ENCODE data around the gene NCBP1.

The NCBP1 gene

DNA sequence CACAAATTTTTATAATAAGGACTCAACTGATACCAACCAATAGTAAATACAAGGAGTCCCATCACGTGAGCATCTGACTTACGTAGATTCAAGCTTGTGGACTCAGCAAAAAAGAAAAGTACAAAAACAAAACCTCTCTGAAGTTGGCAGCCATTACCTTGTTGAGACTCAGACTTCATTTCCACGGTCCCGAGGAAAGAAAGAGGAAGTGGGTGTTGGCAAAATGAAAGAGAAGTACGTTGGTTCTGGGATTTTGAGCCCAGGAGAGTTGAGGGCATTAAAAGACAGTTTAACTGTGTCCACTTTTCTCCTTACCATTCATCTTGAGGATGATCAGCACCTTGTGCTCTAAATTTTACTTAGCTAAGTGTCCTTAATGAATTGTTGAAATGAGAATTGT lies 26.7 kb downstream of the NCBP1 start:
- Histone ChIP-seq H3K4me1 (ENCODE audit: control insufficient read depth, insufficient read depth, low read length) (peaks cover 4% of the 10 kb centered on the region), H3K36me3 (ENCODE audit: control insufficient read depth, insufficient read depth, low read length) (peaks cover 13% of the 10 kb centered on the region), H3K9me3 (ENCODE audit: control insufficient read depth, low read length) (no peaks in the 10 kb centered on the region), H3K9ac (ENCODE audit: low read length) (no peak overlapping the region), H3K4me3 (ENCODE audit: low read length) (no peak overlapping the region), H3K27me3 (ENCODE audit: control insufficient read depth, insufficient read depth, low read length) (no peaks in the 10 kb centered on the region)

DNA sequence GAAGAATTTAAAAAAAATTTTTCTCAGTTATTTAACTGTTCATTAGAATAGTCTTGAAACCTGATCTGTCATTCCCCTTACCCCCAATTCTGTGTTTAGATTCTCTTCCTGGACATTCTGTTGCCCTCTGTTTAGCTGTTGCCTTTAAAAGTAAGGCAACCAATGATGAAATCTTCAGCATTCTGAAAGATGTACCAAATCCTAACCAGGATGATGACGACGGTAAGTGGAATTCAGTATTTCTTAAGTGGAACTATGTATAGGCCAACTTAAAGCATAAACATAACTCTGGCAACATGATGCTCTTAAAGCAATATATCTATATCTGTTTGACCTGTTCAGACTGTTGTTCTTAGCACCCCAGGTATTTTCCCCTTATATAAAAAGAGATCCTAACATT lies 27.2 kb downstream of the NCBP1 start:
- Histone ChIP-seq H3K9me3 (ENCODE audit: control insufficient read depth, low read length) (no peaks in the 10 kb centered on the region), H3K27me3 (ENCODE audit: control insufficient read depth, insufficient read depth, low read length) (no peaks in the 10 kb centered on the region), H3K4me3 (ENCODE audit: low read length) (no peak overlapping the region), H3K4me1 (ENCODE audit: control insufficient read depth, insufficient read depth, low read length) (peaks cover 4% of the 10 kb centered on the region), H3K9ac (ENCODE audit: low read length) (no peak overlapping the region), H3K36me3 (ENCODE audit: control insufficient read depth, insufficient read depth, low read length) (peaks cover 13% of the 10 kb centered on the region)

GRCh38 chr9:97665742-97666141 lies 32.1 kb downstream of the NCBP1 start:
- H3K4me3 ChIP-seq (ENCODE audit: low read length): no peak overlapping the region
- H3K4me1 ChIP-seq (ENCODE audit: control insufficient read depth, insufficient read depth, low read length): no peaks in the 10 kb centered on the region
- no peaks in the 10 kb centered on the region for H3K9me3 ChIP-seq (ENCODE audit: control insufficient read depth, low read length)
- H3K9ac ChIP-seq (ENCODE audit: low read length): no peak overlapping the region
- peaks cover 10% of the 10 kb centered on the region for H3K36me3 ChIP-seq (ENCODE audit: control insufficient read depth, insufficient read depth, low read length)
- H3K27me3 ChIP-seq (ENCODE audit: control insufficient read depth, insufficient read depth, low read length): no peaks in the 10 kb centered on the region

- no peaks in the 10 kb centered on the region for H3K27me3 ChIP-seq (ENCODE audit: control insufficient read depth, insufficient read depth, low read length)
- peaks cover 10% of the 10 kb centered on the region for H3K36me3 ChIP-seq (ENCODE audit: control insufficient read depth, insufficient read depth, low read length)
- H3K9me3 ChIP-seq (ENCODE audit: control insufficient read depth, low read length): no peaks in the 10 kb centered on the region
- no peaks in the 10 kb centered on the region for H3K4me1 ChIP-seq (ENCODE audit: control insufficient read depth, insufficient read depth, low read length)
- no peak overlapping the region for H3K4me3 ChIP-seq (ENCODE audit: low read length)
- H3K9ac ChIP-seq (ENCODE audit: low read length): no peak overlapping the region
These were observed 33.5 kb downstream of the NCBP1 start for GRCh38 chr9:97666907-97667686.

DNA sequence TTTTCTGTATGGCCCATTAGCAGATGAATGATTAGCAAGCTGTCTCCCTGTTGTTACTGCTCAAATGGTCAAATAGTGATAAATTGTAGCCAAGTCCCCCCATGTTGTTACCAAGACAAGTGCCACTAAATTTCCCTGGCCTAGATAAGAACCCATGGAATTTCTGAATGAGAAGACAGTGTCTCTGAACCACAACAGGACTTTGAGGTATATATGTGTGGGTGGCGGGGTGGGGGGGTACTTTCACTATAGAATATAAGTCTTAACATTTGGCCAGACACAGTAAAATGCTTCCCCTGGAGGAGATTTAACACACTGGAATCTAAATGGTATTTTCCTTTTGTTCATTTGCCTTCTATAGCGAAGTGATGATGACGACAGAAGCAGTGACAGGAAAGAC lies 34.9 kb downstream of the NCBP1 start:
- Histone ChIP-seq H3K9ac (ENCODE audit: low read length) (no peak overlapping the region), H3K9me3 (ENCODE audit: control insufficient read depth, low read length) (no peaks in the 10 kb centered on the region), H3K4me1 (ENCODE audit: control insufficient read depth, insufficient read depth, low read length) (no peaks in the 10 kb centered on the region), H3K36me3 (ENCODE audit: control insufficient read depth, insufficient read depth, low read length) (peaks cover 10% of the 10 kb centered on the region), H3K4me3 (ENCODE audit: low read length) (no peak overlapping the region), H3K27me3 (ENCODE audit: control insufficient read depth, insufficient read depth, low read length) (no peaks in the 10 kb centered on the region)

GRCh38 chr9:97670586-97670985 lies 37.0 kb downstream of the NCBP1 start:
- H3K9ac ChIP-seq (ENCODE audit: low read length): no peak overlapping the region
- H3K36me3 ChIP-seq (ENCODE audit: control insufficient read depth, insufficient read depth, low read length): no peaks in the 10 kb centered on the region

DNA sequence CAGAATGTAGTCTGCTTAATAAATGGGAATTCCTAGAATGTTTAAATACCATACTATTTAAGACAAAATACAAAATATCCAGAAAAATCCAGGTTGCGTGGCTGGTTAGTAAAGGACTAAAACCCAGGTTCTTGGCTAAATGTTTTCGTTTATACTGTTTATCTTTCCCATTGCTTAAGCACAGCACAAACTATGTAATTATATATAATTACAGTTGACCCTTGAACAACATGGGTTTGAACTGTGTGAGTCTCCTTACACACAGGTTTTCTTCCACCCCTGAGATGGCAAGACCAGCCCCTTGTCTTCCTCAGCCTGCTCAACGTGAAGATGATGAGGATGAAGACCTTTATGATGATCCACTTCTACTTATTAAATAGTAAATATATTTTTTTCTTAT lies 38.8 kb downstream of the NCBP1 start:
- no peaks in the 10 kb centered on the region for H3K36me3 ChIP-seq (ENCODE audit: control insufficient read depth, insufficient read depth, low read length)
- no peaks in the 10 kb centered on the region for H3K9me3 ChIP-seq (ENCODE audit: control insufficient read depth, low read length)
- no peaks in the 10 kb centered on the region for H3K4me1 ChIP-seq (ENCODE audit: control insufficient read depth, insufficient read depth, low read length)
- H3K27me3 ChIP-seq (ENCODE audit: control insufficient read depth, insufficient read depth, low read length): no peaks in the 10 kb centered on the region
- H3K9ac ChIP-seq (ENCODE audit: low read length): no peak overlapping the region
- no peak overlapping the region for H3K4me3 ChIP-seq (ENCODE audit: low read length)

More at GRCh38 chr9:97670586-97670985, 37.0 kb downstream of the NCBP1 start:
- Histone ChIP-seq H3K27me3 (ENCODE audit: control insufficient read depth, insufficient read depth, low read length) (no peaks in the 10 kb centered on the region), H3K4me3 (ENCODE audit: low read length) (no peak overlapping the region), H3K4me1 (ENCODE audit: control insufficient read depth, insufficient read depth, low read length) (no peaks in the 10 kb centered on the region), H3K9me3 (ENCODE audit: control insufficient read depth, low read length) (no peaks in the 10 kb centered on the region)

DNA sequence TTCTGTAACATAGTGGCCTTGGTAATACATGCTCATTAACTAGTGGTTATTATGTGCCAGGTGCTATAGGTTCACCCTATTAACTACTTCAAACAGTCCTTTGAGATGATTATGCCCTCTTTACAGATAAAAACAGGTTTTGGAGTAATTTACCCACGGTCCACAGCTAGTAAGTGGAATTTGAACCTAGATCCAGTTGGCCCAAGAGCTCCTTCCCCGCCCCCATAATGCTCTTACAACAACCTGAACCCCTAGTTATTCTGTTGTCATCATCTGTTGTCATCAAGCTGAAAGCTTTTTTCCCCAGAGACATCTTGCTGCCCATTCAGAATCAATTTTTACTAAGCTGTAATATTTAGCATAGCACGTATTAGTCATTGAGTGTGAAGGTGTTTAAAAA lies 40.3 kb downstream of the NCBP1 start:
- Histone ChIP-seq H3K9ac (ENCODE audit: low read length) (no peak overlapping the region), H3K4me1 (ENCODE audit: control insufficient read depth, insufficient read depth, low read length) (no peaks in the 10 kb centered on the region), H3K4me3 (ENCODE audit: low read length) (no peak overlapping the region), H3K36me3 (ENCODE audit: control insufficient read depth, insufficient read depth, low read length) (no peaks in the 10 kb centered on the region), H3K27me3 (ENCODE audit: control insufficient read depth, insufficient read depth, low read length) (no peaks in the 10 kb centered on the region), H3K9me3 (ENCODE audit: control insufficient read depth, low read length) (no peaks in the 10 kb centered on the region)

DNA sequence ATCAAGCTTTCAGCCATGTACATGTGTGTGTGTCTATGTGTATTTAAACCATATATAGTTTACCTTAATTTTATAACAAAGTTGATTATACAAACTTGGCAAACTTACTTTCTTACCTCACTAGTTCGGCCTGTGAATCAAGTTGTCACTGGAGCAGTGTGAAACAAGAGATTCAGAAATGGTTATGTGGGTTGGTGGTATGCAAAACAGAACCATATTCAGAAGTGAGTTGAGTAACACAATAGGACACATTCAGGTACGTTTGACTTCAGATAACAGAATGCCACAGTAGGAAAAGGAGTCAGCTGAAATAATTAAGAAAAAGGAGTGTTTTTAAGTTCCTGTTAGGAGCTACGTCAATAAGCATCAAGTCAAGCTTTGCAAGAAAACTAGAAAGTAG lies 42.0 kb downstream of the NCBP1 start:
- Histone ChIP-seq H3K36me3 (ENCODE audit: control insufficient read depth, insufficient read depth, low read length) (no peaks in the 10 kb centered on the region), H3K27me3 (ENCODE audit: control insufficient read depth, insufficient read depth, low read length) (no peaks in the 10 kb centered on the region), H3K4me1 (ENCODE audit: control insufficient read depth, insufficient read depth, low read length) (no peaks in the 10 kb centered on the region), H3K9me3 (ENCODE audit: control insufficient read depth, low read length) (no peaks in the 10 kb centered on the region), H3K9ac (ENCODE audit: low read length) (no peak overlapping the region), H3K4me3 (ENCODE audit: low read length) (no peak overlapping the region)

- Histone ChIP-seq H3K27me3 (ENCODE audit: control insufficient read depth, insufficient read depth, low read length) (no peaks in the 10 kb centered on the region), H3K4me1 (ENCODE audit: control insufficient read depth, insufficient read depth, low read length) (no peaks in the 10 kb centered on the region), H3K36me3 (ENCODE audit: control insufficient read depth, insufficient read depth, low read length) (peaks cover 5% of the 10 kb centered on the region), H3K9me3 (ENCODE audit: control insufficient read depth, low read length) (no peaks in the 10 kb centered on the region), H3K4me3 (ENCODE audit: low read length) (no peak overlapping the region), H3K9ac (ENCODE audit: low read length) (no peak overlapping the region)
These were observed 48.6 kb downstream of the NCBP1 start for GRCh38 chr9:97682242-97682641.

DNA sequence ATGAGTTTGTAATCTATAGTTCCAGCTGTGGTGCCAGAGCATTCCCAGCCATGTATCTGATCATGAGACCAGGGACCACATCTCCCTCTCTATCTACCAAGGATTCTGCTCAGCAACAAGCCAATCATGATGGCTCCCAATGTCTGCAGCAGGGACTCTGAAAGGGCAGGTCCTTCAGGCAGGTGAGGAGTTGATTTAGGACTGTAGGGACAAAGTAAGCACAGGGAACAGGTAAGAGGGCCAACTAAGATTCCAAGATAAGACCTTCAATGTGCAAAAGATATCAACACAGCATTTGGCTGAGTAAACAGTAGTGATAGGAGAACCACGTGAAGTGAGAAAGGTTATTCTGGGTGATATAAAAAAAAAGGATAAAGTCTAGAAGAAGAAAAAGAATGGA lies 55.0 kb downstream of the NCBP1 start:
- Histone ChIP-seq H3K4me1 (ENCODE audit: control insufficient read depth, insufficient read depth, low read length) (peaks cover 9% of the 10 kb centered on the region), H3K36me3 (ENCODE audit: control insufficient read depth, insufficient read depth, low read length) (peaks cover 10% of the 10 kb centered on the region), H3K27me3 (ENCODE audit: control insufficient read depth, insufficient read depth, low read length) (no peaks in the 10 kb centered on the region), H3K4me3 (ENCODE audit: low read length) (no peak overlapping the region), H3K9me3 (ENCODE audit: control insufficient read depth, low read length) (no peaks in the 10 kb centered on the region), H3K9ac (ENCODE audit: low read length) (no peak overlapping the region)

GRCh38 chr9:97689401-97690180 lies 56.0 kb downstream of the NCBP1 start:
- Histone ChIP-seq H3K36me3 (ENCODE audit: control insufficient read depth, insufficient read depth, low read length) (peaks cover 6% of the 10 kb centered on the region), H3K27me3 (ENCODE audit: control insufficient read depth, insufficient read depth, low read length) (no peaks in the 10 kb centered on the region), H3K4me3 (ENCODE audit: low read length) (no peak overlapping the region), H3K9ac (ENCODE audit: low read length) (no peak overlapping the region), H3K4me1 (ENCODE audit: control insufficient read depth, insufficient read depth, low read length) (peaks cover 9% of the 10 kb centered on the region), H3K9me3 (ENCODE audit: control insufficient read depth, low read length) (no peaks in the 10 kb centered on the region)

All from mucosa of stomach (tissue), 1 donor.